Renal pelvis (tissue), 4 donors: ENCODE measurements around the gene DSTN. TPM values are rescaled to one million over a fixed set of nuclear protein-coding genes. Genes with fewer than 3 reads are reported as not detected.

Source experiments
- DNase-seq: peaks from one replicate; pipeline ENCODE4 v3.0.0-alpha.2; 2013
- polyA plus RNA-seq, 3 donors: library from polyadenylated mRNA; unstranded; fragments of 120-200 nt; gene quantifications; one replicate each; pipeline ENCODE4 v1.2.1, GENCODE V29; 2013; ENCODE audit not compliant: insufficient read length in 3 of 3

The DSTN gene
- polyA plus RNA-seq, 3 donors = 318 to 374 (median 354) TPM

- DNase-seq = no peak
Measured at GRCh38 chr20:17610566-17611289, 40.9 kb downstream of the DSTN start.

DNA sequence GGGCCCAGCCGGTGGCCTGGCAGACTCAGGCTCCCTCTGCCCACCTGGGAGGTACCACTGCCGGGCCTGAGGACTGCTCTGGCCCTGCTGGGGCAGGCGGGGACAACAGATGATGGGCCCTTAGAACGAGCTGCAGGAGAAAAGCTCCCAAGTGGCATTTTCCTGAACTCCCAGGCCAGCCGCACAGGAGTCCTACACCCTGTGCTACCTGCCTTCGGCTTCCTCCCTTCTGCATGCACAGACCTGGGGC is 41.3 kb downstream of the DSTN start:
- no peak for DNase-seq

DNA sequence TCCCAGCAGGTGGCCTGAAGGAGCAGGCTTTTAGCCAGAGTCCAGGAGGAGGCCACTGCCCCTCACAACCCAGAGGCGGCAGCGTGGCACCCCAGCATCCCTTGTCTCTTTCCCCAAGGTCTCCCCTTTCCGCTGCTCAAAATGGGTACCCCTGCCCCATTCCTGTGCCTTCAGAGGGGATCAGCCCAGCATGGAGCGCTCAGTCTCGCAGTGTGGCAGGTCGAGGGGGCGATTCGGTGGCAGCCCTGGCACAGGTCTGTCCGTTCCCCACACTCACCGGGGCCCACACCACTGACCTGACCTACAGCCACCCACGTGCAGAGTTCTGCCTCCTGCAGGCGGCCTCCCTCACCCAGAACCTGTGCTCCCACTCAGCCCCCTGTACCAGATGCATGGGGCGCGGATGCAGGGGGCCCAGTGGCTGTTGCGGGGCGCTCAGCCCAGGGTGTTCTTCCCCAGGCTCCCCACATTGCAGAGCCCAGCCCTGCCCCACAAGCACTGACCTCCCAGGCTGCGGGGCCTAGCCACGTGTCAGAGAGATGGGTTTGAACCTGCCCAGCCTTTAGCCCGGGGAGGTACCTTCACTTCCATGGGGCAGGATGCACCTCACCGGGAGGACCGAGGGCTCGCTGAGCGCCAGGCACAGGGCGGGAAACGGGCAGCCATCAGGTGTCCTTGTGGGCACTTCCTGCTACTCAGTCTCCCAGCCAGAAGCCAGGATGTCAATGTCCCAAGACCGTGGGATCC is 41.8 kb downstream of the DSTN start:
- DNase-seq = no peak

DNA sequence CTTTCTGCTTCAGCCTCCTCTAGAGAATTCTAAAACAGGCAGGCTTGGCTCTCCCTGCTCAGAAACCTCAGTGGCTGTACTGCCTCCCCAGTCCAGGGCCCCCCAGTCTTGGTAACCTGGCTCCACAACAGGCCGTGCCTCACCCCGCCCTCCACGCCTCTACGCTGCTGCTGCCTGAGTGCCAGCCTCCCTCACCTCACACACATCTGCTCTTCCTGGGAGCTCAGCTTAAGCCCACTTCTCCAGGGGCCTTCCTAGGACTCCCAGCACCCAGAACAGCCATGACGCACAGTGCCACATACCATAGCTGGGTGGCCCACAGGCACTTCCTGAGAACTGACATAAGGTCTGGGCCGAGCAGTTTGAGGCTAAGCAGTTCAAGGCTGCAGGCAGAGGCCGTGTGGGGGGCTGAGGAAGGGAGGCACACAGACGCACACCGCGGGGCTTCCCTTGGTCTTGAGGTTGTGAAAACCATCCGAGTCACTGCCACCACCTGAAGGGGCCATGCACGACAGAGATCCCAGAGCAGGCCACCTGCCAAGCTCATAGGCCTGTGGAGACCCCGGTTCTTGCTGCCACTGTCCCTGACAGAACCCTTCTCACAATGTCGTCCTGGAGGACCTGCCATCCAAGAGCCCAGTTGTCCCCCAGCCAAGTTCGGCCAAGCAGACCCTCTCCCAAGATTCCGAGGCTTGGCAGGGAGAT is 42.6 kb downstream of the DSTN start:
- no peak for DNase-seq

- no peak for DNase-seq
Measured at GRCh38 chr20:17612992-17613327, 43.1 kb downstream of the DSTN start.

DNA sequence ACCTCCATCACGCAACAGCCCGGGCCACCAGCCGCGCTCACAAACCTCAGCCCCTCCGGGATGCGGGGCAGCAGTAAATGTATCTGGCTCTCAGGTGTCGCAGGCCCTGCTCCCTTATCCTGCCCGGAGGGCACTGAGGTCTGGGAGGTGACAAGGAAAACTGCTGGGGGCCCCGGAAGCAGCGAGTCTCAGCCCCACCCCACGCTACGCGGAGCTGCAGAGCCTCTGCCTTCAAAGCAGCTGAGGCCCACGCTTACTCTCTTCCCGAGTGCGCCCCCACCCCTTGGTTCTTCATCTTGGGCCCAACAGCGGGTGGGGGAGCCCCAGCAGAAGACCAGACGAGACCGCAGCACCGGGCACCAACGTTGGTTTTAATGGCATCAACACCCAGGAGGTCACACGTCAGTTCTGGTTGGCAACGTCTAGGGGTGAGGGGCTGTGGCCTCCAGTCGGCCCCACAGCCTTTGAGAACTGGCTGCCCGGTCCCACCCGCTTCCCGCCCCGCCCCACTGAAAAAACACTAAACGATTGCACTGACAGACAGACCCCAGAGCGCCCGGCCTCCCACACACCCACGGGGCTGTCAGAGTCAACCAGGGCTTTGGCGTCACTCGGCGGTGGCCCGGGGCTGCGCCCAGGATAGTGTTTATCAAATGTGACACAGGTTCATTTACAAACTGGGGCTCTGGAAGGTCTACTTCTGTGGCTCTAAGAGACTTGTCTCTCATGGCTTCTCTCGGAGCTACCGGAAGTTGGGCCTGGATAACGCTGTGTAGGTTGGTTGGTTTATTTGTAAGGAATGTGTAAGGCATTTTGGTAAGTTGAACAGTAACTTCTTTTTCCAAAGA is 43.7 kb downstream of the DSTN start:
- no peak for DNase-seq

GRCh38 chr20:17614176-17614811 is 44.4 kb downstream of the DSTN start:
- no peak for DNase-seq

DNA sequence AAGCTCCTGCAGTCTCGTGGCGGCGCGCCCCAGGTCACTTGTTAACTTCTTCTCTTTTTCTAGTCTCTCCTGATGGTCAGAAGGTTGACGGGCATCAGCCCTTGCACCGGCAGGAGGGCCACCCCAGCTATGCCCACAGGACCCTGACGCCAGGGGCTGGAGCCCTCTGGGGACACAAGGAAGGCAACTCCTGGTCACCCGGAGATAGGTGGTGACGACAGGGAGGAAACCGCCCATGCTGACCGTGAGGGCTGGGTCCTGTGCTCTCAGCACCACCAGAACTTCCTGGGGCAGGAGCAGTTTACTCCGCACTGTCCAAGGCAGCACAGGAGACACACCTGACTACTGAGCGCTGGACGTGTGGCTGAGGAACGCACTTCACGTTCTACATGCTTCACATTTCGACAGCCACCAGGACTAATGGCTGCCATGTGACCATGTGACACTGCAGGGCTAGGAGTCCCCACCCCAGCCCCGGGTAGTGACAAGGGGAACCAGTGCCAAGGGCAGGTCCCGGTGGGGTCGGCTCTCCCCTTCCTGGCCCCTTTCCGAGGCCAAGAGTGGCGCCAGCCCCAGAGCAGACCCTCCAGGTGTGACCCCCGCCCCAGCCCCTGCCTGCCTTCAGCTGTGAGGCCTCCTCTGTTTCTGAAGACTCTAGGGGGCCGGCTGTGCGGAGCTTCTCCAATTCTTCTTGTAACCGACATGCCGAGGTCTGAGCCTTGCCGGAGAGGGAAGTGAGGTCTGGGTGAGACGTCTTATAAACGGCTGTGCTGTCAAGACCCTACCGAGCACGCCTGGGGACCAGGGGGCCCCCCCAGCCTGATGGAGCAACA is 45.2 kb downstream of the DSTN start:
- no peak for DNase-seq

- no peak for DNase-seq
Measured at GRCh38 chr20:17615645-17616479, 46.0 kb downstream of the DSTN start.

- DNase-seq = no peak
Measured at GRCh38 chr20:17616480-17617211, 46.8 kb downstream of the DSTN start.

- DNase-seq = peak; percentile 48
Measured at GRCh38 chr20:17617212-17617867, 47.5 kb downstream of the DSTN start.

DNA sequence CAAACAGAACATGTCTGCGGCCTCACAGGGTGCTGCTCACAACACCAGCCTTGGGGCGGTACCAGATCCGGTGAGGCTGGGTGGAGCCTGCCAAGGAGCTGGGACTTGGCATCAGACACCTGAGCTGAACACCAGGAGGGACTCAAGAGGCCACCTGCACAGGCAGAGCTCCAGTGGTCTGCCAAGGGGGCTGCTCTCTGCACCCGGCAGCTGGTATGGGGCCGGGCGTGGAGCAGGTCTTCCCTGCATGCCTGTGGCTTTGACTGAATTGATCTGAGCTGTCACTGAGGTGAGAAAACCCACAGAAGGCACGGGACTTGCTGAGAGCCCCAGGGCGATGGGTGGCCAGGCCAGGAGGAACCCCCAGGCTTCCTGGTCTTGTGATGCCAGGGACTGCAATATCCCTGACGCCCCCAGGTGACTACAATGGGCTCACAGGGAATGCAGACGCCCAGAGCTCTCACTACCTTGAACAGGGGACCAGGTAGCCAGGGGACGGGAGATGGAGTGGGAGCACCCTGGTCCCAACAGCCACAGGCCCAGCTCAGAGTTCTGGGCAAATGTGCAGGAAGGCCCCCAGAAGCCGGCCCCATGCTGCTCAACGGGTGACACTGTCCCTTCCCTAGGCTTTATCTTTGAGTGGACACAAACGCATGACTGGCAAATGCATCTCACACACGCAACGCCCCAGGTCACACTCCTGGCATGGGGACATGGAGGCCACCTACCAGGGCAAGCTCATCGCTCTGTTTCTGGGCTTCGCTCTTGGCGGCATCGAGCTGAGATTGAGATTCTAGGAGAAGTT is 48.2 kb downstream of the DSTN start:
- no peak for DNase-seq

DNA sequence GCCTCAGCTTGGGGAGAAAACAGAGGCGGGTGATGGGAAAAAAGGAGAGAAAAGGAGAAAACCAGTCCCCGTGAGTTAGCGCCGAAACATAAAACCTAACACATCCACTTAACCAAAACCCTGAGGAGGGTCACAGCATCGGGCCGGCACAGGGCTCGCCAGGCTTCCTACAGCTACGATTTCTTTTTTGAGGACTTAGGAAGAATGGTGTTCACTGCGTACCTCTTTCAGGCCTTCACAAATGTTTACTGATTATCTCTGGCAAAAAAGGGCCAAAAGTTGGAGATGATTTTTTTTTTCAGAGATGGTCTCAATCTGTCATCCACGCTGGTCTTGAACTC is 48.8 kb downstream of the DSTN start:
- no peak for DNase-seq

GRCh38 chr20:17619351-17620093 is 49.6 kb downstream of the DSTN start:
- DNase-seq = no peak

- DNase-seq = no peak
Measured at GRCh38 chr20:17620371-17621228, 50.7 kb downstream of the DSTN start.
